ENCODE results near the gene SNAPC4. TPM values are rescaled to one million over a fixed set of nuclear protein-coding genes. Genes with fewer than 3 reads are reported as not detected.

The SNAPC4 gene
- total RNA-seq, 1 experiment from 2014 or later: 24.8 TPM

DNA sequence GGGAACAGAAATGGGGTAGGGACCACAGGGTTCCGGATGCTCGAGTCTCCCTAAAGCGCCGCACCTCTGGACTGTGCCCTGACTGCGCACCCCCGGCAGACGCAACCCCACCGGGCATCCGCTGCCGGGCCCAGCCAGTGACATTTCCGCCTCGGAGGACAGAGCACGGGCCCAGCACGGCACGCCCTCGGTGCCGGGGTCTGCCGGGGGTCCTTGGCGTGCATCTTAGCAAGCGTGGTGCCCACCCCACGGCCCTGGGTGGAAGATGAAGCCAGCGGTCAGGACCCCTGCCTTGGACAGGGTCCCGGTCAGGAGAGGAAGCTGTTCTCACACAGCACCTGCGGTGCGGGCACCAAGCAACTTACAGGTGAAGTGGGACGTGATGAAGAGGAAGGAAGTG is 32.6 kb upstream of the SNAPC4 start:
- POLR2A ChIA-PET (ENCODE audit: low non-redundant PET): no interaction called here
- no peaks in the 10 kb centered on the region for H3K27me3 ChIP-seq (replicated peaks; ENCODE audit: insufficient read depth, low read depth, low read length, poor library complexity)
- TF ChIP-seq, protein P1, sequence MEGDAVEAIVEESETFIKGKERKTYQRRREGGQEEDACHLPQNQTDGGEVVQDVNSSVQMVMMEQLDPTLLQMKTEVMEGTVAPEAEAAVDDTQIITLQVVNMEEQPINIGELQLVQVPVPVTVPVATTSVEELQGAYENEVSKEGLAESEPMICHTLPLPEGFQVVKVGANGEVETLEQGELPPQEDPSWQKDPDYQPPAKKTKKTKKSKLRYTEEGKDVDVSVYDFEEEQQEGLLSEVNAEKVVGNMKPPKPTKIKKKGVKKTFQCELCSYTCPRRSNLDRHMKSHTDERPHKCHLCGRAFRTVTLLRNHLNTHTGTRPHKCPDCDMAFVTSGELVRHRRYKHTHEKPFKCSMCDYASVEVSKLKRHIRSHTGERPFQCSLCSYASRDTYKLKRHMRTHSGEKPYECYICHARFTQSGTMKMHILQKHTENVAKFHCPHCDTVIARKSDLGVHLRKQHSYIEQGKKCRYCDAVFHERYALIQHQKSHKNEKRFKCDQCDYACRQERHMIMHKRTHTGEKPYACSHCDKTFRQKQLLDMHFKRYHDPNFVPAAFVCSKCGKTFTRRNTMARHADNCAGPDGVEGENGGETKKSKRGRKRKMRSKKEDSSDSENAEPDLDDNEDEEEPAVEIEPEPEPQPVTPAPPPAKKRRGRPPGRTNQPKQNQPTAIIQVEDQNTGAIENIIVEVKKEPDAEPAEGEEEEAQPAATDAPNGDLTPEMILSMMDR (conservative IDR thresholded peaks at IDR 0.05; ENCODE audit: low read depth, low read length): no peak
- no peak for TF ChIP-seq EZH2 (IDR thresholded peaks at IDR 0.05; ENCODE audit: borderline replicate concordance, low read depth, low read length, poor library complexity, severe bottlenecking)

DNA sequence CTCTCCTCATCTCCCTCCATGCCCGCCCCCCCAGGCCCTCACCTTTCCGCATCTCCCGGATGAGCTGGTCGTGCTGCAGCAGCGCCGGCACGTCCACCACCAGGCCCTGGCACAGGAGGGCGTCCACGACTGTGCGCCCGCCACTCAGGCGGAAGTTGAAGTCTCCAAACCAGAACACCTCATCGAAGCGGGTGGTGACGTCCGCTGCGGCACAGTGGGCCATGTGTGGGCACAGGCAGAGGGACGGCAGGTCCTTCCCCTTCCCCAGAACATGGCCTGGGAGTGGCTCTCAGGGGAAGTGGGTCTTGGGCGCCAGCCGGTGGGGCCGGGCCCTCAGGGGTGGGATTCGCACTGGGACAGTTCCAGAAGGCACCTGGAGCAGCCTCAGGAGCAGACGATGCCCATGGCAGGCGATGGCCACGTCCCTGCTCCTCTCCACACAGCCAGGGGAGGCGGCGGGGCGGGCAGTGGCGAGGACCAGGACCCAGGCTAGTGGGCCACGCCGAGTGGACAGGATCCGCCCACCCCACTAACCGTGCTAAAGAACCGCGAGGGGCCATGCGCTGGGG is 31.9 kb upstream of the SNAPC4 start:
- no TSS peak for BruUV-seq (replicated peaks)
- TF ChIP-seq EZH2 (IDR thresholded peaks at IDR 0.05; ENCODE audit: borderline replicate concordance, low read depth, low read length, poor library complexity, severe bottlenecking): no peak
- TF ChIP-seq, protein P1 (conservative IDR thresholded peaks at IDR 0.05; ENCODE audit: low read depth, low read length): no peak
- intact Hi-C loops (cut with micrococcal nuclease; ENCODE audit: unreplicated experiment): no loop called here
- POLR2A ChIA-PET (ENCODE audit: low non-redundant PET): interaction anchor here (0.6 kb wide), 1 partner anchor 254 kb away, joined by 3 read pairs; no protein-coding TSS in a partner anchor
- peaks cover 2% of the 10 kb centered on the region for H3K4me1 ChIP-seq (ENCODE audit: insufficient read depth, low read length, poor library complexity, severe bottlenecking)
- H3K9me3 ChIP-seq (ENCODE audit: low read depth, low read length, poor library complexity, severe bottlenecking): no peaks in the 10 kb centered on the region
- CTCF ChIA-PET: no interaction called here
- H3K4me3 ChIP-seq (ENCODE audit: low read depth, low read length, poor library complexity, severe bottlenecking): no peak overlapping the region
- H3K27me3 ChIP-seq (replicated peaks; ENCODE audit: insufficient read depth, low read depth, low read length, poor library complexity): no peaks in the 10 kb centered on the region
- H3K27ac ChIP-seq (ENCODE audit: low read depth, low read length, poor library complexity, severe bottlenecking): no peak overlapping the region
- H3K36me3 ChIP-seq (ENCODE audit: insufficient read depth, low read length, poor library complexity, severe bottlenecking): peaks cover 29% of the 10 kb centered on the region
- DNase-seq (ENCODE audit: low spot score): no peak

More for the DNA sequence above, 32.6 kb upstream of the SNAPC4 start:
- Histone ChIP-seq H3K36me3 (ENCODE audit: insufficient read depth, low read length, poor library complexity, severe bottlenecking) (peaks cover 29% of the 10 kb centered on the region), H3K4me1 (ENCODE audit: insufficient read depth, low read length, poor library complexity, severe bottlenecking) (peaks cover 6% of the 10 kb centered on the region), H3K9me3 (ENCODE audit: low read depth, low read length, poor library complexity, severe bottlenecking) (no peaks in the 10 kb centered on the region), H3K4me3 (ENCODE audit: low read depth, low read length, poor library complexity, severe bottlenecking) (no peak overlapping the region), H3K27ac (ENCODE audit: low read depth, low read length, poor library complexity, severe bottlenecking) (no peak overlapping the region)
- no TSS peak for BruUV-seq (replicated peaks)
- CTCF ChIA-PET: no interaction called here
- intact Hi-C loops (cut with micrococcal nuclease; ENCODE audit: unreplicated experiment): no loop called here
- DNase-seq (ENCODE audit: low spot score): no peak

DNA sequence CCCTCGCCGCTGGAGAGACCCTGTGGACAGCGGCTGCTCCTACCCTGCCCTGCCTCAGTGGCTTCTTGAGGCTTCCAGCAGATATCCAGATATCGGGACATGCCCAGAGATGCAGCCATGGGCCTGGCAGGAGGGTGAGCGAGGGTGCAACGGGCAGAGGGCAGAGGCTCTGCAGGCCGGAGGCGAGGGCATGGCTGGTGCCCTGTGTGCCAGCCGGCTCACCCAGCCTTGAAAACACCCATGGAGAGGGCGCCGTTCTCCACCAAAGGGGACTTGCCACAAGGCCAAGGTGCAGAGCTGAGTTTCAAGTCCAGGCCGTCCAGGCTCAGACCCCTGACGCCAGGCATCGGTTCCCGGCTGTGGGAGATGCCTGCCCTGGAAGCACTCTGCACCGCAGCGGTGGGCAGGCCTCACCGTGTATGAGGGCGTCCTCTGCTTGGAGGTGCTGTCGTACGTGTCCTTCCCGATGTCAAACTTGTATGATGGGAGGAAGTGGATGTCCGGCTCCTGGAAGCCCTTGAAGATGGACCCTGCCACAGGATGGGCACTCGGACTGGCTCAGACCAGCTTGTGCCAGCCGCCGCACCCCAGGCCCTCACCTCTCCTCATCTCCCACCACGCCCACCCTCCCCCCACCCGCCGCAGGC is 30.7 kb upstream of the SNAPC4 start:
- Histone ChIP-seq H3K9me3 (ENCODE audit: low read depth, low read length, poor library complexity, severe bottlenecking) (no peaks in the 10 kb centered on the region), H3K4me1 (ENCODE audit: insufficient read depth, low read length, poor library complexity, severe bottlenecking) (peaks cover 5% of the 10 kb centered on the region), H3K27ac (ENCODE audit: low read depth, low read length, poor library complexity, severe bottlenecking) (no peak overlapping the region), H3K36me3 (ENCODE audit: insufficient read depth, low read length, poor library complexity, severe bottlenecking) (peaks cover 29% of the 10 kb centered on the region), H3K27me3 (replicated peaks; ENCODE audit: insufficient read depth, low read depth, low read length, poor library complexity) (no peaks in the 10 kb centered on the region), H3K4me3 (ENCODE audit: low read depth, low read length, poor library complexity, severe bottlenecking) (no peak overlapping the region)
- TF ChIP-seq, protein P1 (conservative IDR thresholded peaks at IDR 0.05; ENCODE audit: low read depth, low read length): no peak
- no peak for TF ChIP-seq EZH2 (IDR thresholded peaks at IDR 0.05; ENCODE audit: borderline replicate concordance, low read depth, low read length, poor library complexity, severe bottlenecking)
- no peak for DNase-seq (ENCODE audit: low spot score)
- ChIA-PET POLR2A (ENCODE audit: low non-redundant PET) (no interaction called here), CTCF (interaction anchor here (1.5 kb wide), 1 partner anchor 30 kb away, joined by 3 read pairs; no protein-coding TSS in a partner anchor)
- intact Hi-C loops (cut with micrococcal nuclease; ENCODE audit: unreplicated experiment): no loop called here
- no TSS peak for BruUV-seq (replicated peaks)

Measured in A673 (cell line).